GM18517 (cell line): ENCODE results near the gene SCRN2.

Source experiments
- ATAC-seq: cut with Tn5 transposase; IDR thresholded peaks from one replicate; pipeline ENCODE4 v1.9.1; 2021; ENCODE audit warnings: mild to moderate bottlenecking, moderate library complexity; ENCODE audit not compliant: unreplicated experiment

Gene SCRN2

GRCh38 chr17:47840742-47841487 is at the start of gene SCRN2:
Gene SCRN2, minus strand, starts transcription at chr17:47841273. Its CDS starts 430 bp downstream, at chr17:47840843.
- peak; percentile 73 for ATAC-seq

GRCh38 chr17:47889734-47890529 is 48.9 kb upstream of the SCRN2 start:
- ATAC-seq = no peak

- ATAC-seq = no peak
Observed at GRCh38 chr17:47888293-47888692, 47.2 kb upstream of the SCRN2 start.

GRCh38 chr17:47884905-47885730 is 44.0 kb upstream of the SCRN2 start:
- no peak for ATAC-seq

- ATAC-seq = no peak
Observed at GRCh38 chr17:47884427-47884740, 43.3 kb upstream of the SCRN2 start.

- no peak for ATAC-seq
Observed at GRCh38 chr17:47883589-47884426, 42.7 kb upstream of the SCRN2 start.

- no peak for ATAC-seq
Observed at GRCh38 chr17:47882695-47883588, 41.9 kb upstream of the SCRN2 start.

GRCh38 chr17:47882247-47882646 is 41.2 kb upstream of the SCRN2 start:
- no peak for ATAC-seq

- ATAC-seq = no peak
Observed at GRCh38 chr17:47879776-47880454, 38.8 kb upstream of the SCRN2 start.

GRCh38 chr17:47879028-47879585 is 38.0 kb upstream of the SCRN2 start:
- ATAC-seq = no peak

- no peak for ATAC-seq
Observed at GRCh38 chr17:47878203-47879027, 37.3 kb upstream of the SCRN2 start.

GRCh38 chr17:47877368-47878034 is 36.4 kb upstream of the SCRN2 start:
- ATAC-seq = no peak

- ATAC-seq = no peak
Observed at GRCh38 chr17:47875011-47875985, 34.2 kb upstream of the SCRN2 start.

- no peak for ATAC-seq
Observed at GRCh38 chr17:47873200-47874090, 32.4 kb upstream of the SCRN2 start.

- ATAC-seq = no peak
Observed at GRCh38 chr17:47872651-47873161, 31.6 kb upstream of the SCRN2 start.
